GM12891 (cell line): ENCODE data around the gene OLA1.

ENCODE experiments used
- POLR2A ChIP-seq: IDR thresholded peaks from 2 replicates; pipeline ENCODE4 v1.6.1; 2011; ENCODE audit warnings: low read depth, low read length, control low read depth
- POLR2AphosphoS5 ChIP-seq: IDR thresholded peaks from 2 replicates; pipeline ENCODE4 v1.6.1; 2011; ENCODE audit warnings: low read depth, low read length, control low read depth

DNA sequence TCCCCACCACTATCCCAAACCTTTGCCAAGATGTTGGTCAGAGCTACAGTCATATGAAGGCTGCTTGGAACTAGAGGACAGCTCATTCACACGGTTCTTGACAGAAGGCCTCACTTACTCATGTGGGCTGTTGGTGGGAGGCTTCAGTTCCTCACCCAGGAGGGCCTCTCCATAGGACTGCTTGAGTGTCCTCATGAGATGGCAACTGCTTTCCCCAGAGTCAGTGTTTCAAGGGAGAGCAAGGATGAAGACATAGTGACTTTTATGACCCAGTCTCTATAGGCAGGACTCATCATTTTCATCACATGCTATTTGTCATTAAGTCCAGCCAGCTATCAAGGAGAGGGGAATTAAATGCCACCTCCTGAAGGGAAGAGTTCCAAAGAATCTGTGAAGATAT is 33.4 kb upstream of the OLA1 start:
- no peak for TF ChIP-seq POLR2AphosphoS5
- no peak for TF ChIP-seq POLR2A
